AG08395 (cell line): ENCODE data around the gene PRSS21.
A peak's percentile ranks its signal among the peaks of the same experiment; 100 is the strongest.

Experiments
- DNase-seq: peaks from one replicate; pipeline ENCODE4 v3.0.0; 2012; ENCODE audit warnings: mixed read lengths, low spot score

PRSS21 gene

GRCh38 chr16:2867661-2867986 lies 50.6 kb downstream of the PRSS21 start:
- no peak for DNase-seq

- DNase-seq = peak; percentile 97
Measured at GRCh38 chr16:2867987-2868789, 51.2 kb downstream of the PRSS21 start.
